SH-SY5Y (cell line): ENCODE measurements around the gene HIVEP3.

Experiments used
- GATA2 ChIP-seq: IDR thresholded peaks from 2 replicates; pipeline ENCODE4 v1.6.1; 2011; ENCODE audit warnings: mild to moderate bottlenecking, low read depth, low read length
- GATA3 ChIP-seq: IDR thresholded peaks from 2 replicates; pipeline ENCODE4 v1.6.1; 2011; ENCODE audit warnings: low read depth, mild to moderate bottlenecking, low read length, moderate library complexity

DNA sequence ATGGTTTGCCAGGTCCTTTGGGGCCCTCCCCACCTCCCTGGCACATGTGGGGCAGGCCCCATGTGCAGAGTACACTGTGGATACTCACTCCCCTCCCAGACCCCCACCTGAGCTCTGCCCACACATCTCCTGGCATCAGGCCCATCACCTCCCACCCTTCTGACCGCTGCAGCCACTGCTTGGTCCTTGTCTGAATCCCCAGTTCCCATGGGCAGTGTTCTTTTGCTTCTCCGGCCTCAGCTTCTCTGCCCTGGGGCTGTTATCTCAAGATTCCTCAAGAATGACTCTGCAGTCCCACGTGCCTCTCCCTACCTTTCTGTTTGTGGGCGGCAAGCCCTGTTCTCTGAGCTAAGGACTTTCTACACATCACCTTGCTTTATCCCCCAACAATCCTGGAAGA, 246.5 kb downstream of the HIVEP3 start:
- no peak for TF ChIP-seq GATA3
- no peak for TF ChIP-seq GATA2
